NCI-H510A (cell line): ENCODE measurements around the gene TDRD7.

Experiments
- DNase-seq: peaks from one replicate; lab custom pipeline; 2025; lab: John Stamatoyannopoulos, UW

The TDRD7 gene

DNA sequence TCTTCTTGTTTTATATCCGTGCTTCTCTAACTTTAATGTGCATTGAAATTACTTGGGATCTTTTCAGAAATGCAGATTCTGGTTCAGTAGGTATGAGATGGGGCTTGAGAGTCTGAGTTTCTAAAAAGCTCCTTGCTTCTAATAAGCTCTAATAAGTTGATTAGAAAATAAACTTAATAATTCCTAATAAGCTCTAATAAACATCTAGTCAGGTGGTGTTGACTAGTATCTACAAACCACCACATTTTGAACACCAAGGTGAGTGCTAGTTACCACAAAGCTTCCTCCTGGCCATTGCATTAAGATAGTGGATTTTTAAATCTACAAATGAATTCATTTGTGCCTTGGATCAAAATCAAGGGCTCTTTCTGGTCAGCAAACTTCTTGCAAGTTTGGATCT, 94.9 kb downstream of the TDRD7 start:
- no peak for DNase-seq

DNA sequence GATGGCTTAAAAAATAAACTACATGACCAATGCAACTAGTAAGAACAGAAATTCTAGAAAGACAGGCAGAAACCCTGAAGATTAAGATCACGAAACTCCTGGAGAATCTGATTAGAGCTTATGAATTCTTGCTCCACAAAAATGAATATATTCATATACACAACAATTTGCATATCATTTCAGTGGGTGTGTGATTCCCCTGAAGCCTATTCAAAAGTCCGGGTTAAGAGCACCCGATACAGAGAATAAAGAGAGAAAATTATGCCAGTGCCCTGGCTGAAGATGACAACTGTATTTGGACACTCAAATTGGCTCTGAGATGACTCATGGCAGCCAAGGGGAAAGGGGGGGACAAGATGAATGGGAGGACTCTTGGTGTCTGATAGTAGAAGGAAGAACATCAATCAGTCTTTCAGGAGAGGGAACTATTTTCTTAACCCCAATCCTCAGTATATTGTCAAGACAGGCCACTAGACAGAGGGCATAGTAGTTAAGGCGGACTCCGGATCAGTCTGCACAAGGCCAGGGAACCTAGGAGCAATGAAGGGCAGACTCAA, 95.6 kb downstream of the TDRD7 start:
- DNase-seq: no peak

DNA sequence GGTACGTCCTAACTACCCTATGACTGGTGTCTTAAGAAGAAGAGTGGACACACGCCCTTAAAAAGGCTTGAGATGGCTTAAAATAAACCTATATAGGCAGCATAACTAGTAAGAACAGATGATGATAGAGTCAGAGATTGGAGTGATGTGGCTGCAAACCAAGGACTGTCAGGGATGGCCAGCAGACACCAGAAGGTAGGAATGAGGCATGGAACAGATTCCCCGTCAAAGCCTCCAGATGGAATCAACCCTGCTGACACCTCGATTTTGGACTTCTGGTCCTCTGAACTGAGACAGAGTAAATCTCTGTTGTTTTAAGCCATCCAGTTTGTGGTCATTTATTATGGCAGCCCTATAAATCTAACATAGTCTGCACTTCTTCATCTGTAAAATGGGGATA, 97.0 kb downstream of the TDRD7 start:
- no peak for DNase-seq

DNA sequence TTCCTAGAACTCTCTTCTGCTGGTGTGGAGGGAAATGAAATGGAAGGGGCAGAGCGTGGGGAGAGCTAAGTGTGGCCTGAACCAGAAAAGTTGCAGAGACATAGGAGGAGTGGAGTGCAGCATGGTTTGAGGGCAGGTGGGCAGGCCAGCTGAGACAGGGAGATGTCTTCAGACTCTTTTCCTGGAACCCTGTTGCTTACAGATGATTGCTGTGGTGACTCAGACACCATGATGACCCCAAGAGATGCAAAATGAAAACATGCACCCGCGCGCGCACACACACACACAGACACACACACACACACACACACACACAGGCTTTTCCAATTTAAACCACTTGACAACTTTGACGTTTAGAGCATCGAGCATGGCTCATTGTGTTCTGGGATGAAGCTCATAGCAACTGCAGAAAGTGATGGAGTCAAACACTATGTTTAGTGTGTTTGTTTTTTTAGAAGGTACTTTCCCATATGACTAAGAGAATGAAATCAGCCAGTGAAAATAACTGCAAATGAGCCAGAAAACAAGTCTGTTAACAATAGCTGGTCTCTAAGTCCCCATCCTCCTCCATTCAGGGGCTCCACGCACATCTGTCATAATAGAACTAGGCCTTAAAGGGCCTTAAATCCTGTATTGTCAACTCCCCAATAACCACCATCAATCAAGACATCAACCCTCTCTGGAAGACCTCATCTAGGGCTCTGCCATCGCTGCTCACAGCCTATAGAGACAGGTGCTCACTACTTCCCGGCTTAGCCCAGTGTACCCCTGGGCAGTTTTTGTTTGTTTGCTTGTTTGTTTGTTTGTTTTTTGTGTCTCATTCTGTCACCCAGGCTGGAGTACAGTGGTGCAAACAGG, 99.1 kb downstream of the TDRD7 start:
- DNase-seq: no peak

DNA sequence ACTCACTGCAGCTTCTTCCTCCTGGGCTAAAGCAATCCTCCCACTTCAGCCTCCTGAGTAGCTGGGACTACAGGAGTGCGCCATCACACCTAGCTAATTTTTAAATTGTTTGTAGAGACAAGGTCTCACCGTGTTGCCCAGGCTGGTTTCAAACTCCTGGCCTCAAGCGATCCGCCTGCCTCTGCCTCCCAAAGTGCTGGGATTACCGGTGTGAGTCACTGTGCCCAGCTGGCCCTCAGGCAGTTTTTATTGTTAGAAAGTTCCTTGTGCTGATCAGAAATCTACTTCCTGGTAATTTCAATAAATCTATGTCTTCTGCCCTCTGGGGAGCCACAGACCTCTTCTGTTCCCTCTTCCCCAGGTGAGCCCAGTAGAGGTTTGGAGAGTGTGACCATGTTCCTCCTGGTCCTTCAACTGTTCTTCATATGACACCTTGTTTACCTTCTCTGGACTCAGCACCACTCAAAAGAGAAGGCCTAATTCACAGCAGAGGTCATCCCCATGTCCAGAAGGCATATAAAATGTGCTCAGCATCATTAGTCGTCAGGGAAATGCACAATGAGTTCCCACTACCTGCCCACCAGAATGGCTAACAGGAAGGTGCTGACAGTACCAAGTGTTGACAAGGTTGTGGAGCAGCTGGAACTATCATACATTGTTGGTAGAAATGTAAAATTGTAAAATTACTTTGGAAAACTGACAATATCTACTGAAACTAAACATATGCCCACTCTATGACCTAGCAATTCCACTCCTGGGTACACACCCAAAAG, 99.9 kb downstream of the TDRD7 start:
- no peak for DNase-seq

GRCh38 chr9:97512966-97513560, 101.2 kb downstream of the TDRD7 start:
- no peak for DNase-seq

DNA sequence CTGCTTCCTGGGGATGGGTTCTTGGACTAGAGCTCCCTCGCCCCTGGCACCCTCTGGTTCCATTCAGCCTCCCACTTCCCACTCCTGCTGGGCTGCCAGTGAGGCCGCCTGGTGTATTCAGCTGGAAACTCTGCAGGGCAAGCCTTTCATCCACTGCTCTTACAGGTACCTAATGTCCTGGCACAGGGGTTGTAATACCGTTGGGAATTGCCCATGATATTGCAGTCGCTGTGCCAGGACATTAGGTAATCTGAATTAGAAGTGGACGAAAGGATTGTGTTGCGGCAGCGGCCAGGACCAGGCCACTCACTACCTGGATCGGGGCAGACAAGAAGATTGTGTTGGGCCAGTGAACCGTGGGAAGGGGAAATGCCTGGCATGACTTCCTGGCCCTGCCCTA, 102.6 kb downstream of the TDRD7 start:
- no peak for DNase-seq

- DNase-seq: no peak
These were observed 103.8 kb downstream of the TDRD7 start for GRCh38 chr9:97515662-97516061.

DNA sequence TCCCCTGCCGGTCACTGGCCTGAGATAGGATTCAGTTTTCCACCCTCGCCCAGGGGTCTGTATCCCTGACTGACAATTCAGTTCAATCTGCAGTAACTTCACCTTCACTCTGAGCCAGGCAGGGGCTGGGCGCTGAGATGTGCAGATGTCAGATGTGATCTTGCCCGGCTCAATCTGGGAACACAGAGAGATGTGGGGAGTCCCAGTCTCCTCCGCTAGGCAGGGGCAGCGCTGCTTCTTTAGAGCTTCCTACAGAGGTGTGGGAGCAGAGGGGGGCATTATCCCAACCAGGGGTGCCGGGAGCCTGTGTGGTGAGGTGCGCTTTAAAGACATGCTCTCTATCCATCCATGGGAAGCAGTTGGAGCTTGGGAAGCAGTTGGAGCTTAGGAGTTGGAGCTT, 104.2 kb downstream of the TDRD7 start:
- no peak for DNase-seq

DNA sequence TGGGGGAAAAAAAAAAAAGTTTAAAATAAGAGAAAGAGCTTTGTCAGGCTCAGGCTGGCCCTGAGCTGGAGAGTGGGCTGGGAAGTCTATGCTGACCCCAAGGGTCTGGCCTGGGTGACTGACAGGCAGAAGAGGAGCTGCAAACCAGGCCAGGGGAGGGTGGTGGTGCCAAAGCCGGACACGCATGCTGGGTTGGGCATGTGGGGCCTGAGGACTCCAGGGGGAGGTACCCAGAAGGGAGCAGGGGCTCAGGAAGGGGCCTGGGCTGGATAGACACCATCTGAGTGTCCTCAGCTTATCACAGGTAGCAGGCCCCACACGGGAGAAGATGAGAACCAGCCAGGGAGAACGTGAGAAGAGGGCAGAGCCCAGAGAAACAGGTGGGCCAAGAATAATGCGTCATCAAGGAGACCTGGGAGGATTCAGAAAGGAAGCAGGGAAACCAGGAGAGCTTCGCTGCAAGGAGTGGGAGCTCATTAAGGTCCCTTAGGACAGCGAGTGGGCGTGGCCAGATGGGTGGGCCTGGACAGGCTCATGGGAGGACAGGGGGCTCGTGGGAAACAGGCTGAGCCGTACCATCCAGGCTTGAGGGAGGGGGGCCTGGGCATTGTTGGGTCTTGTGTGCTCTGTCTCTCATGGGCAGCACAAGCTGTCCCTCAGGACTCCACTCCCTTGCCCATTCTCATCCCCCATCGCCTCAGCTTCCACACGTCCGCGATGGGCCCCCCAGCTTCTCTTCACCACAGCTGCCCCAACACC, 105.6 kb downstream of the TDRD7 start:
- DNase-seq: no peak

DNA sequence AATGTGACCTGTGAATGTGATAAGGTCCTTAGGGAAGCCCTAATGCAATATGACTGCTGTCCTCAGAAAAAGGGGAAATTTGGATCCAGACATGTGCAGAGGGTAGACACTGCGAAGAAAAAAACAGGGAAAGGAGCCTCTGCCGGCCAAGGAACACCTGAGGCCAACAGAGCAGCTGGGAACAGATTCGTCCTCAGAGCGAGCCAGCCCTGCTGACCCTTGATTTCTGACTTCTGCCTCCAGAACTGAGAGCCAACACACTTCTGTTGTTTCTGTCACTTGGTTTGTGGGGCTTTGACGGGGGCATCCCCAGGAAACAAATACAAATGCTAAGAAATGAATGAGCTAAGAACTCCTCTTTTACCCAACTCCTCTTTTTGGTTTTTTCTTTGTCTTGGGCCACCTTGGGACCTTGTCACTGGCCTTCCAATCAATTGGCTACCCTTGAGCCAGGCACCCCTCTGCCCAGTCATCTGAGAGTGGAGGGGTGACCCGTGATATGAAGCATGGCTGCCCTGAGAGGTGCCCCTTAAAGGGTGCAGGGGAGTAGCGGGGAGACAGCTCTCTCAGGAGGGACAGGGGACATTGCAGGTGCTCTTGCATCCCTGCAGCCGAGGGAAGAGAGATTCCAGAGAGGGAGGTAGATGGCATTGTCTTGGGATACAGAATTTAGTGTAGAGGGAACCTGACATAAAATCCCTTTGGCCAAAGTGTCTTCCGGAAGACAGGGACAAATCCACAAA, 106.4 kb downstream of the TDRD7 start:
- no peak for DNase-seq

DNA sequence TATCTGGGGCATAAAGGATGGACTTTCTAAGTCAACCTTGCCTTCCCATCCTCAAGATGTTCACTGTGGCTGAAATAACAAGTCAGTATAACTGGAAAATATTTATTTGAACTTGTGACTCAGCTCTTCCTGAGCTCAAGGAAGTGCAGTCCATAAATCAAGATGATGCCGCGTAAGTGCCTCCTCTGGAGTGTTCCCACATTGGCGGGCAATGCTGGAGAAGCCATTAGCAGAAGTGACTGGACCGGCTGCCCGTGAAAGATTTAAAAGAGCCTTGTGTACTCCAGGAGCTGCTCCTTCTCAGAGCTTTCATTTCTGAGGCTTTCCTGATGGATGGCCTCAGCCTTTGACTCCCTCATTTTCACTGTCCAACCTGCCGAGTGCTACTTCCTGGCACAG, 107.0 kb downstream of the TDRD7 start:
- no peak for DNase-seq

DNA sequence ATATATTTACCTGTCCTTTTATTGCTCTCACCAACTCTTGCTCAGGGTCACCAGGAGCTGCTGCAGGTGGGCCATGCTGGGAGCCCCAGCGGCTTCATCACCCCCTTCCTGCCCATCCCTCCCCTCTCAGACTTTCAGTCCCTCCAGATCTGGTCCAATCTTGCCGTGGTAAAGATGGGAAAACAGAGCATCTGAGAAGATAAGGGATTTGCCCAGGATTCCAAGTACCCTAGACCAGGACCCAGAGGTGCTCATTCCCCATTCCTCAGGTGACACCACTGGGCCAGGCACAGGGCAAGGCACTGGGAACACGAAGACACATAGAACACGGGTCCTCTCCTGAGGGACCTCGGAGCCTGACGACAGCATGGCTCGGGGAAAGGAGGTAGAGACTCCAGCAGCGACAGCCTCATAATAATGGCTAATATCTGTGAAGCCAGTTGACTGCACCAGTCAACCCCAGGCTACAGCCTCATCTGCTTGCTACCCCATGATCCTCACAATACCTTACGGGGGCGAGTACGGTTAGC, 107.6 kb downstream of the TDRD7 start:
- no peak for DNase-seq

DNA sequence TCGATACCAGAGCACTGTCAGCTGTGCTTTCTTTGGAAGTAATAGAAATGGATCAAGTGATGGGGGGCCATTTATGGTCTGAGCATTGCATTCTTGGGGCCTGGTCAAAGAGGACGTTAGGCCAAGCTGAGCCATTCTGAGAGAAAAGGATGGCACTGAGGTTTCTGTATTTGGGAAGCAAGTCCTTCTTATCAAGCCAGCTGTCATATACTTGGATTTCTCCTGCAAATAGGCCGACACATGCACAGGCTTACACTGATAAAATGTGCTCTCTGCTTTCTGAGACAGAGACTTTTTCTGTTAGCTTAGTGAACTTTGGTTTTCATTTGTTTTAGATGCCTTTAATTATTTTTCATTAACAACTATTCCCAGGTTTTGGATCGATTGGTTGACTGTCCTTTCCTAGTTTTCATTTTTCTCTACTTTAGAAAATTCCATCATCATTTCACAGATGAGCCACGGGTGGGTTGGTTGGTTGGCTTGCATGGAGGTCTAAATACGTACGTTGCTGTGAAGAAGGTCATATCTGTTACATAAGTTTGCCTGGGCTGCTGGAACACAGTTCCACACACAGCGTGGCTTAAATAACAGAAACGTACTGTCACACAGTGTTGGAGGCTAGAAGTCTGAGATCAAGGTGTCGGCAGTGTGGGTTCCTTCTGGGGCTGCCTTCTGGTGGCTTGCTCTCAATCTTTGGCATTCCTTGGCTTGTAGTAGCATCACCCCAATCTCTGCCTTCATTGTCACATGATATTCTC, 109.9 kb downstream of the TDRD7 start:
- no peak for DNase-seq

- DNase-seq: no peak
These were observed 112.5 kb downstream of the TDRD7 start for GRCh38 chr9:97524424-97524823.

DNA sequence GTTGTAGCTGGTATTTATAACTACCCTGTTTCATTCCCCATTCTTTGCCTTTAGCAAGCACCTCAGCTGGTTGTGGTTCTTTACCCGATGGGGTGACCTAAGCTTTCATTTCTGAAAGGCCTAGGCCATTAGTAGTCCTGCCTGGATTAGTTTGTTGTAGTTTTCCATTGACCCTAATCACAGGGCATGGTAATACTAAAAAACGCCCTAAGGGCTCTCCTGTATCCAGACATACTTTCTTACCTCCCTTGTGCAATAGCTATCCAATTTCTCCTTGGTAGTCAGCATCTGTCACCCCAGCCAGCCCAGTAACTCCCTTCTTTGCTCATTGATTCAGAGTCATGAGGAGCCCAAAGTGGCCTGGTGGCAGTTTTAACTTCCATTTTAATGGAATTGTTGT, 113.6 kb downstream of the TDRD7 start:
- DNase-seq: no peak

- no peak for DNase-seq
These were observed 115.1 kb downstream of the TDRD7 start for GRCh38 chr9:97526895-97527575.

DNA sequence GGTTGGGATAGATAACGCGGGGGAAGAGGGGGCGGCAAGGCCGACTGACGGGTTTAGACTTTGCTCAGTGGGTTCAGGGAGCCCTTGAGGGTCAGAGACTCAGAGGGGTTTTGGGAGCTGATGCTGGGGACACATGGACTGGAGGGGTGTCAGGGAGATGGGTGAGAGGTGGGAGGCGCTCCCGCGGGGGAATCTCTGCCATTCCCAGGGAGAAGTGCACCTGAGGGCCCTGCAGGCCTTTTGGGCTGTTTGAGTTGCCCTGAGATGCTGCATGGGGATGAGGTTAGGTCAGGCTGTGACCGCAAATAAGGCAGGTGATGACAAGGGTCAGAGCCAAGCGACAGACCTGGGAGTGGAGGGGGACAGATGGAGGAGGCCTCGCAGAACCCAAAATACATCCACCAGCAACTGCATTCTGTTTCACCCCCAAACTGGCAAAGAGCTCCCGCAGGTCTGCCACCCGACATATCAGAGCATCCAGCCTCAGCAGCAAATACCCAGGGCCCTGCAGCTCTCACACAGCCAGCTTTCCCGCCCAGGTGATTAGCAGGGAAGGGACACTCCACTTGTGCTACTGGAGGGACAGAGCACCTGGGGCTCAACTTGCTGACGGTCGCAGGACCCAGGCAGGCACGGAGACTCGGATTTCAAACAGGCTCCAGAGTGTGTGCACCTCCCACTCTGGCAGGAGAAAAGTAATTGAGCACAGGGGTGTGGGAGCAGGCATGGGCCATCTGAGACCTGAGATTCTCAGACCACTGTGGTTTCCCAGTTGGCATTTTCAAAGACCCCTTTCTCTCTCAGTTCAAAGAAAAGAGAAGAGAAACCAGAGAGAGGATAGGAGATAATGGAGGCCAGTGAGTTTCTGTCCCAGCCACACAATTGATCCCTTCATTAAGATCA, 116.0 kb downstream of the TDRD7 start:
- peak; percentile 33 for DNase-seq
